ENCODE results near the gene FANCE.
"Not testable (repeated sequence)": the region's sequence is repeated elsewhere in the genome, so short reads cannot be mapped to it uniquely, and the experiment has no call there.

The FANCE gene

DNA sequence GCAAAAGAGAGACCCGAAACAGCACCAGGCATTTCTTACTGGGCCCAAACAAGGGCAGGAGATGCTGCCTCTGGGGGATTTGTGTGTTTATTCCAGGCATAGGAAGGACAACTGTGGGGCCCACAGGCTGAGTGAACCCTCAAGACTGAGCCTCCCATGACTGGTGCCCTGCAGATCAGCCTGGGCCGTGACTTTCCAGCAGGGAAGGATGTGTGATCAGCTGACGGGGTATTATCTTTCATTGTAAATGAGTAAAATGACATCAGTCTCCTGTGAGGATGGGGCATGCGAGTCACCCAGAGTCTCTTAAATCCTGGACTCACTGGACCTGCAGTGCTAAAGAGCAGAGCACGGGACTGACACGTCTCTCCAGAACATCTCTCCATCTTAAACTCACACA, 48.6 kb downstream of the FANCE start:
- DNase-seq = no peak

GRCh38 chr6:35501784-35502183, 49.6 kb downstream of the FANCE start:
- no peak for DNase-seq

DNA sequence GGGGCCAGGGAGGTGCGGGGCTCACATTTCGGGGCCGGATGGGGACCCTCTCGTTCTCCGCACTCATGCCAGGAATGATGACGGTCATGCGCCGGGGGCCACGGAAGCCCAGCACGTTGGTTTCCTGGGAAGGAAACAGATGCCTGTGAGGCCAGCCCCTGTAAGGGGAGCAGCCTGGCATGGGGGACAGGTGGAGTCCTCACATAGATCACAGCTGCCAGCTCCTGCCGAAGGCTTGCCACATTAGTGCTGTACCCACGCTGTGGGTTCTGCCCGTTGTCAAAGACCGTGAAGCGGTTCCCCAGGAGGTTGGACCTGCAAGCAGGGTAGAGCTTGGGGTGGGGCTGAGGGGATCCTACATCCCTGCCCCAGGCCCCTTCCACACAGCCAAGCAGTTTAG, 51.4 kb downstream of the FANCE start:
- no peak for DNase-seq

DNA sequence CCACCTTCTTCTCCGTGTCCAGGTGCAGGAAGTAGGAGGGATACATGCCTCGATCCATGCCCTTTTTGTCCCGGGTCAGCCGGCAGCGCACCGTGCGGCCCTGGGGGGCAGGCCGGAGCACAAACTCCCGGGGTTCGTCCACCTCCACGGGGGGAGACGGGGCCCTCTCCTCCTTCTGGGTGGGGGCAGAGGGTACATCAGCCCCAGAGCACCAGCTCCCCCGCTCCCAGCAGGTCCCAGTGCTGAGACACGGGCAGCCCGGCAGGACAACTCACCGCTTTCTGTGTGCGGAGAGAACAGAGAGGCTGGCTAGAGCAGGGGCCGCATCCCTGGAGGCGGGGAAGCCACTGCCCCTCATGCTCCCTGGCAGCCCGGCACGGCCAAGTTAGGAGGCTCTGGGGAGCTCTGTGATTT, 53.9 kb downstream of the FANCE start:
- no peak for DNase-seq

DNA sequence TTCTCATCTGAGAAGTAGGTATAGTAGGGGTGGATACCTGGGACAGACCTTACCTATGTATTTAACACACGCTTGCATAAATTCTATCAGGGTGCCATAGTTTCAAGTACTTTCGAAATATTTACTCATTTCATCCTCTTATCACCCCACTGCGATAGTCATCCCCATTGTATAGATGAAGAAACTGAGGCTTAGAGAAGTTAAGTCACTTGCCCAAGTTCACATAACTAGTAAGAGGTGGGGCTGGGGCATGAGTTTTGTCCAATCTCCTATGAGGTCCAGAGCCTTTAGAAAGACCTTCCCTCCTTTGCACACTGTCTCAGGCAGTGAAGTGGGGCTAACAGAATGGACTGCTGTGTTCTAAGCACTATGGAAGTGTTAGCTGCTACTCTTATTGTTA, 54.4 kb downstream of the FANCE start:
- no peak for DNase-seq

DNA sequence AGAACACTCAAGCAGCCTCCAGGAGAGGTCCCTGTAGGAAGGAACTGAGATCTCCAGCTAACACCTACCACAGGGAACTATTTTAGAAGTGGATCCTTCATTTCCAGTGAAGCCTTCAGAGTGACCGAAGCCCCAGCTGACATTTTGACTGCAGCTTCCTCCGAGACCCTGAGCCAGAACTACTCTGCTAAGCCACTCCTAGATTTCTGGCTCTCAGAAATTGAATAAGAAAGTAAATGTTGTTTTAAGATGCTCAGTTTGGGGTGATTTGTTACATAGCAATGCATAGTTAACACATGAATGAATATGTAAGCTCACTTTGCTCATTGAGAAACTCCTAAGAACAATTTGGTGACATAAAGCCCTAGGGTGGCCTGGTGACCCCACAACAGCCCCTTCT, 55.1 kb downstream of the FANCE start:
- DNase-seq = no peak

GRCh38 chr6:35508027-35508426, 55.9 kb downstream of the FANCE start:
- no peak for DNase-seq

GRCh38 chr6:35508542-35508941, 56.4 kb downstream of the FANCE start:
- no peak for DNase-seq

GRCh38 chr6:35510916-35511561, 58.9 kb downstream of the FANCE start:
- no peak for DNase-seq

GRCh38 chr6:35511562-35511941, 59.4 kb downstream of the FANCE start:
- DNase-seq = no peak

GRCh38 chr6:35512006-35512405, 59.9 kb downstream of the FANCE start:
- DNase-seq = no peak

DNA sequence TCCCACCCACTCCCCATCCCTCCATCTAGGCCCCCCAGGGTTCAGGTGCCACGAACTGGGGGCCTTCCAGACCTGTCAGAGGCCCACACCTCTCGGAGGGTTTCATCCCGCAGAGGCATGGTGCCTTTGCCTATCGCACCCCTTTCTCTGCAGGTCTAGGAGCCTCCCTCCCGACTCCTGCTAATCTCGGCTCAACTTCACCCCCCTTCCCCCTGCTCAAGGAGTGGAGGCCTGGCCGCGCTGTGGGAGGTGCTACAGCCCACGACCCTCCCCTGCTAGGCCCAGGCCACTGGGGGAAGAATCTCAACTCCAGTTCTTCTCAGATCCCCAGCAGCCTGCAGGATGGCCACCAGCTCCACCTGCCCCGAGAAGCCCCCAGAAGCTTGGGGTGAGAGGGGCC, 60.6 kb downstream of the FANCE start, which contains the start of gene TULP1:
Gene TULP1 (minus strand): TSS at position 157 of the 400 bp plus-strand sequence. CDS start 38 bp downstream, at position 119.
- DNase-seq = no peak

- DNase-seq = no peak
These were observed 62.4 kb downstream of the FANCE start for GRCh38 chr6:35514587-35514986.

GRCh38 chr6:35515939-35516338, 63.8 kb downstream of the FANCE start:
- not testable (repeated sequence) for DNase-seq

Measured in CD4-positive, alpha-beta T cell treated with Interleukin-12 subunit alpha and Interleukin-12 subunit beta, for 1 hour (primary cell).